GM18858 (cell line): ENCODE data around the gene NFYC.
"Not testable (repeated sequence)": the region's sequence is repeated elsewhere in the genome, so short reads cannot be mapped to it uniquely, and the experiment has no call there.

Experiments used
- ATAC-seq: cut with Tn5 transposase; IDR thresholded peaks from one replicate; pipeline ENCODE4 v1.9.1; 2021; ENCODE audit not compliant: unreplicated experiment

The NFYC gene

DNA sequence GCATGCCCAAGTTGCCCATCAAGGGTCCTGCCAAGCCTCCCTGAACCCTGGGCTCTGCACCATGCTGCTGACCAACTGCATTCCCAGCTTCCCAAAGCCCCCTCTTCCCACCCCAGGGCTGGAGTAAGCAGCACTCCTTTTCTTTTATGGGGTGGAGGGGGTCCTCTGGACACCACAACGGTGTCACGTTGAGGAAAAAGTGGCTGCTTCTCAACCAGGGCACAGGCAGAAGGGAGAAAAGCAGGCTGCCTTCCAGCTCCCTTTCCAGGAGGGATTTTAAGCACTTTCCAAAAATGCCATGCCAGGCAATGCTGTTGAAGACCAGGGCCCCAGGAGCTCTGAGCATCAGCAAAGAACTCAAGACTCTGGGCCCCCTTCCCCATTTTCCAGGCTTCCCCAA, 26.7 kb upstream of the NFYC start:
- no peak for ATAC-seq

DNA sequence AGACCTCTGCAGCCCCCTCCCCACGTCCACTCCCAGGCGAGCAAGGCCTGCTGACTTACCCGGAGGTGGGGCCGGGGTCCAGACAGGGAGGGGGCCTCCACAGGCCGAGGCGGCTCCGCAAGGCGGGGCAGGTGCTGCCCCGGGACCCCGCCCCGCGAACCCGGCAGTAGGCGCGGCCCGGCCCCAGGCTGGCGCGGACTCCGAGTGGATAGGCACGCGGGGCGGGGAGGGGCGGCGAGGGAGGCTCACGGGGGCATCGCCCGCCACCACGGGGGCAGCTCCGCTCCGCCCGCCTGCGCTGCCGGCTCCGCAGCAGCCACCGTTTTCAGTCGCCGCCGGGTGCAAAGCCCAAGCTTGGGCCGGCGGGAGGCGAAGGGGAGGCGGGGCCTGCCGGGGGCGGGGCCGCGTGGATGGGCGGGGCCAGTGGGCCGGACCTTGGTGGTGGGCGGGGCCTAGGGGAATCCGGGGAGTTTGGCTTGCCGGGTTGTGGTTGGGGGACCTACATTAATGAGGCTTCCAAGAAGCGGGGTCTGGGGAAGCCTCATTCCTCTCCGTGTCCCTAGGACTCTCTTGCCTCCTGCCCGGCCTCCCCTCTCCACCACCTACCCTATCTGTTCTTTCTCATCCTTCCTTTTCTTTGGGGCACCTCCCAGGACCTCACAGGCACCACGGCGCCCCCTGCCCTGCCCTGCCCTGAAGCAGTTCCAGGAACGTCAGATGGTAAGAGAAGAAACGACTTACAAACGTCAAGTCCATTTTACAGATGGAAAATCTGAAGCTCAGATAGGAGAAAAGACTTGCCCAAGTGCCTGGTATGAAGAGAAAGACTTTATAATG, 26.0 kb upstream of the NFYC start, which contains the start of gene RIMS3:
Gene RIMS3 (minus strand): TSS at position 348 of the 837 bp plus-strand sequence. CDS start 23,757 bp downstream, outside the sequence.
- no peak for ATAC-seq

DNA sequence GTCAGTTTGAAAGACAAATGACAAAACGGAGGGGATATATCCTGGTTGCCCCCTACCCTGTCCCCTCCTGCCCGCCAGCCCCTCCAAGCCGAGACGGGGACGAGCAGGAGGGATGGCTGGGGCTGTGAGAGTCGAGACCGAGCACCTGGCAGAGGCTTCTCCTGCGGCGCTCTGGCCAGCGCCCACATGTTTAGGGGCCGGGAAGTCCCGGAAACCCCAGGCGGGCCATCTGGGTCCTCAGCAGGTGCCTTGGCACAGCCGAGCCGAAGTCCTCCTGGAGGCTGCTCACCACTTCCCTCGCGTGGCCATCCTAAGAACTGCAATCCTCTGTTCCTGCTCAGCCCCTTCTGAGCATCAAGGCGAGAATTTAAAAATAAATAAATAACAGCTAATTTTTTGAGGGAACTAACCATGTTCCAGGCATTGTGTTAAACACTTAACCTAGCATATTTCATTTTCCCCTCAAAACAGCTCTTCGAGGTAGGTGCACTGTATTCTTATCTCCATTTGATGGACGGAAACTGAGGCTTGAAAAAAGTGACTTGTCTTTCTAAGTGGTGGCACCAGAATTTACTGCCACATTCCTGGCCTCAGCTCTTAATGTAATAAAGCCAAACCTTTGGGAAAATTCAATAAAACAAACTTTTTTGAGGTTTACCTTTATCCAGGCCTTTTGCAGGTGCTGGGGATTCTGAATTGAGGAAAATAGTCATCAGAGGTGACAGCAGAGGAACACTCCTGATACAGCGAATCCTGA, 22.6 kb upstream of the NFYC start:
- peak; percentile 50 for ATAC-seq

DNA sequence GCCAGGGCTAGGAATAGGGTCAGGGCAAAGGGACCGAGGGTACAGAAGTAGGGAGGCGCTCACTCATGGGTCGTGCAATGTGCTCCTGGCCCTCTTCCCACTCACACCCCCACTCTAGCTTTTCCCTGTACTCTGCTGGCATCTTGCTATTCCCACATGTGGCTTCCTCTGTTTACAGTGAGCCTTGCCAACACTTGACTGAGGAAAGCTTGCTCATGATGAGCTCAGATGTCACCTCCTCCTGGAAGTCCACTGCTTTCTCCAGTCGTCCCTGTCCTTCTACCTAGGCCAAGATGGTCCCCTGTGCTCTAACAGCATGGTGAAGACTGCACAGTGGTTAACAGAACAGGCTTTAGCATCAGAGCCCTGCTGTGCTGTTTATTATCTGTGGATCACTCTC, 18.1 kb upstream of the NFYC start:
- no peak for ATAC-seq

DNA sequence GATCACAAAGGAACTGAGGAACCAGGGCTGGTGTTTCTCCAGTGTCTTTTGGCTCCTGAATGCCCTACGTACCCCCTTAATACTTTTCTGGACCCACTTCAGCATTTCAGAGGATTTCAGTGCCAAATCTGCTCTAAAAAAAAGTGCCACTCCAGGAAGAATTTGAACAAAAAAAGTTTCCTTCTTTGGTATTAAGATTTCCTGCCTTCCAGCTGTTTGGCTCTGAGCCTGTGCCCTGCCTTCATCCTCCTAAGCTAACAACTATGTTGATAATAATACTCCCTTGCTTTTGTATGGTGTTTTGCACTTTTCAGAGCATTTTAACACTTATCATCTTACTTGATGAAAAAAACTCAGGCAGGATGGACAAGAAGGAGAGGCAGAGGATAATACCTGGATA, 15.0 kb upstream of the NFYC start:
- no peak for ATAC-seq

DNA sequence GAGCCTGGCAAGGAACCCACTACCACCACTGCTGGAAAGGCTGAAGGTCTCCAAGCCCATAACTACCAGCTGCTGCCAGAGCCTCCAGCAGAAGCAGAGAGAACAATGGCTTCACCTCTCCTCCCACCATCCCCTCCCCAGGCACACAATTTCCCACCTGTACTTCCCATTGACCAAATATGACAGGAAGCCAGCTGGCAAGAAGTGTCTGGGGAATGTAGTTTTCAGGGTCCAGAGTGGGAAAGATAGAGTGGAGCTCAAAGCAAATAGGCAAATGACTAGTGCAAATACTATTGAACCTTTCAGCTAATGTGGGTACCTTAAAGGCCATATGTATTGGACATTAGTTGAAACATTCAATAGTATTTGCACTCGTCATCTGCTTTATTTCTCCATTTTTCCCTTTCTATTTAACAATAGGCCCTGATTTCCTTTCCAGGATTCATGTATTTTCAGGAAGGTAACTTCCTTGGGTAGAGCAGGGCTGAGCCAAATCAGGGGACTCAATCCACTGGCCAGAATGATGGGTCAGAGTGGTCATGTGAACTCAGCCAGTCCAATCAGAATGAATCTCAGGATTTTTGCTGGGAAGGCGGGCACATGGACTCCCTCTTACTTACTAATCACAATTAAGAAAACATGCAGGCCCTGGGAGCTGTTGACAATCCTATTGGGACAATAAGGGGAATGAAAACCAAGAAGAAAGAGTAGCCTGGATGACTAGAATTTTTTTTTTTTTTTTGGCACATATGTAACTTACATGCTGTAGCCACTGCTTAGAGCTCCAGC, 12.1 kb upstream of the NFYC start:
- ATAC-seq, result no peak

DNA sequence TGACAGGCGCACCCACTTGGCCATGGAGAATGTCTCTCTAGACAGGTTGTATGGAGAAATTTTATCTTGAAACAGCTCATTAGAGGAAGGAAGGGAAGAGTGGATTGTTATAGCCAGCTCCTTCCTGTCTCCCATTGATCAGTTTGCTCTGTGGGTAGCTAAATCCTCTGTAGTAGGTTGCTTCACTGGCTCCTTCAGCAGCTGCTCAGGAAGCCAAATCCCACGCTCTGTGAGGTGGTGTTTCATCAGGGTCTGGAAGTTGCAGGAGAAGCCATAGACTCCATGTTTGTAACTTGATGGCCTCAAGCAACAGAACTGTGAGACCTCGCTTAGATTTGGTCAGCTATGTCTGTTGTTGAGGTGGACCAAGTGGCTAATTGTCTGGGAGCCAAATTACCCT, 6.8 kb upstream of the NFYC start:
- ATAC-seq, result no peak

DNA sequence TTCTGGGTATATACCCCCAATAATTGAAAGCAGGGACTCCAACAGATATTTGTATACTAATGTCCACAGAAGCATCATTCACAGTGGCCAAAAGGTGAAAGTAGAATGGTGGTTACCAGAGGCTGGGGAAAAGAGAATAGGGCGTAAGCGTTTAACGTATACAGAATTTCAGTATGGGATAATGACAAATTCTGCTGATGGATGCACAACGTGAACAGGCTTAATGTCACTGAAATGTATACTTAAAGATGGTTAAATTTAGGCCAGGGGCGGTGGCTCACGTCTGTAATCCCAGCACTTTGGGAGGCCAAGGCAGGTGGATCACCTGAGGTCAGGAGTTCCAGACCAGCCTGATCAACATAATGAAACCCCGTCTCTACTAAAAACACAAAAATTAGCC, 4.4 kb upstream of the NFYC start:
- no peak for ATAC-seq

DNA sequence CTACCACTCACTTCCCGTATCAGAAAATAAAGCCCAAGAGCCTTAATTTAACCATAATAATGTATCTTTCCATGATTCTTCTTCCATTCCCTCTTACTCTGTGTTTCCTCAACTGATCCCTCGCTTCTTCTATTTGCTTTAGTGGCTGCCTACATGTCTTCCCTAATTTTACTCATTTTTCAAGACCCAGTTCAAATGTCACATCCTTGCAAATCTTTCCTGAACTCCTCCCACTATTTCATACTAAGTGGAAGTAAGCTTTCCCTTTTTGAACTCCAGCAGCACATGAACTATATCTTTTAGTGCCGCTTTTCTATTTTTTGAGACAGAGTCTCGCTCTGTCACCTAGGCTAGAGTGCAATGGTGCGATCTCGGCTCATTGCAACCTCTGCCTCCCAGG, 3.8 kb upstream of the NFYC start:
- ATAC-seq, result no peak

DNA sequence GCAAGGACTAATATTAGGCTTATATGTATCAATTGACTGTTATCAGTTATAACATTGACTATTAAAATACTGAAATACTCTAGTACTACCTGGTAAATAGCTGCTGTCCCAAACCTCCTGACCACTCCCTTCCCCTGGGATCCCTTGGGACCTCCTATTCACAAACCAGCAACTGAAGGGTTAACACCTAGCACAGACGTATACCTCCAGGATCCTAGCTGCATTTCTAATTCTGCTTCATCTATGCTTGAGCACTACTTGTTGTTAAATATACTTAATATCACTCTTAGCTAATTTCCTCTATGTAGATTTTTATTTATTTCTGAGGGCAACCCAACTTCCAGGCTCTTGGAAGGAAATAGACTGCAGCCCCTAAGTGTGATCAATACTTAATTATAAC, 1.8 kb upstream of the NFYC start:
- no peak for ATAC-seq

DNA sequence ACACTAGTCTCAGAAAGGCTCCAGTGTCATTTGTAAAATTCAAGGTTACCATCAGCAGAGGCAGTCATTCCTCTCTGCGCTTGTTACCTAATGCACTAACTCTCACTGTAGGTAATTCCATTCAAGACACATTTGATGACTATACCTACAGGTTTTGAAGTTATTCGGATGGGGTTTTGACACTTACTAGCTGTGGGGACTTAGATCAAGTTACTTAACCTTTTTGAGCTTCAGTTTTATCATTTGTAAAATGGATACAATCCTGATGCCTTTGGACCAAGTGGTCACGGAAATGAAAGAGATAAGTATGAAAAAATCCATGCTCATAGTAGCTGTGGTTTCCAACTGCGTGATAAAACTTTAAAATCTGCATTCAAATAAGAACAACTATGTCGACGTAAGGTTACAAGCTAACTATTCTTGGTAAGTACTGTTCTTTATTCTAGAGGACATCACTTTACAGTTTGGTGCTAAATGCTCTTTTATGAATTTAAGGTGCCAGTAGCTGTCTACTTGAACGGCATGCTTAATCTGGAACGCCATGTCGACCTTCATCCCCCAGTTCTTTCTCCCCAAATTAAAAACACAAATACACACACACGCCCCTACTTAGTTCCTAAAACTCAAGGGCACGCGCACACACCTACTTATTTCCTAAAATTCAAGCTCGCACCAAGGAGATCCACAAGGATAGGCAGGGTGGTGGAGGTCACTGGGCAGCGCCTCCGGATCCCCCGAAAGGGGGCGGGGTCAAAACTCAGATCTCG, 550 bp upstream of the NFYC start:
- no peak for ATAC-seq

DNA sequence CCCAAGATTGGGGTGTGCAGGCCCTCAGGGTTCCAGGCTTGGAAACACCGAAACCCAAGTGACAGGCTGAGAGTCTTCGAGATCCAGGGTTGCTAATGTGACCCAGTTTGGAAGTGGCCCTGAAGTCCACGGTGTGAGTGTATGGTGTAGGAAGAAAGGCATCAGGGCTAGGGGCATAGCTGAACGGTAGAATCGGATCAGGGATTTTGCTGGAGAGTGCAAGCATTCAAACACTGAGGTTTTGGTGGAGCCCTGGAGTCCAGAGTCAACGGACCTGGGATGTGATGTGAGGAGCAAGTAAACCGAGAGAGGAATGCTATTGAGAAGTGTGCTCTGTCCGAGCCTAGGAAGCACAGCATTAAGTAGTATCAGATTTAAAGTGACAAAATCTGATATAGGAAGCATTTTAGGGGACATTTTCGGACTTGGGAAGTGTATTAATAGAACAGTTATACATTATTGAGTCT, 958 bp downstream of the NFYC start:
- ATAC-seq, result peak; percentile 3

DNA sequence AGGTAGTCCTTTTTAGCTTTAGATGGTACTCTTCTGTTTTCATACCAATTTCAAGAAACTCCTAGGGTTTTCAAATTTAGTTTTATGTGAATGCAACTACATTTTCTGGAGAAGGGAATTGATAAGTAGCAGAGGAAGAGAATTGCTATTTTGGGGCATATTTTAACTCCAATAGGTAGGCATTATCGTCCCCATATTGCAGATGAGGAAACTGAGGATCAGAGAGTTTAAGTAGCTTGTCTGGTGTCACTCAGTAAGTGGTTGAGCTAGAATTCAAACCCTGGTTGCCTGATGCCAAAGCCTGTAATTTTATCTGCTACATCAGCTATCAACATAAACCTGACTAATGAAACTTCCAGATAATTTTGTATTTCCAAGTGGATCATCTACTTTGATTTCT, 1.9 kb downstream of the NFYC start:
- ATAC-seq, result no peak

DNA sequence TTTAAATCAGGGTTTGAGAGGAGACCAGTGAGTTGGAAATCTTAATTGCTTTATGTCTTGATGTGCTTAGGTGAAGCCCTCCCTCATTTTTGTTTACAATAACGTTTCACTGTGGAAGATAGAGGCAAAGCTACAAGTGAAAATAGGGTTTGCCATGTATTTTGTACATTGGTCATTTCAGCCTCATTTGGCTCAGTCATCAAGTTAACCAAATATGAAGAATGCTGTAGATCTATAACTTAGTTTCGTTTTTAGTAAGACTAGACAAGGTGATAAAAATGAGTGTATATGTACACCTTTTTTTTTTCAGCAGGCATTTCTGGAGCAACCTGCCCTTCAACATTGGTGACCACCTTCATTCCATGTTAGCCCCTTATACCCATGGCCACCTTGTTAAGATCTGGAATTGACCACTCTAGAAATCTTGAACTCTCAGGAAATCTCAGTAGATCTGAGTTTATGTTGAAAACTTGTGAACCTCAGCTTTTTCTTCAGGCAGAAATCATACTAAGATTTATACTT, 2.9 kb downstream of the NFYC start:
- no peak for ATAC-seq

DNA sequence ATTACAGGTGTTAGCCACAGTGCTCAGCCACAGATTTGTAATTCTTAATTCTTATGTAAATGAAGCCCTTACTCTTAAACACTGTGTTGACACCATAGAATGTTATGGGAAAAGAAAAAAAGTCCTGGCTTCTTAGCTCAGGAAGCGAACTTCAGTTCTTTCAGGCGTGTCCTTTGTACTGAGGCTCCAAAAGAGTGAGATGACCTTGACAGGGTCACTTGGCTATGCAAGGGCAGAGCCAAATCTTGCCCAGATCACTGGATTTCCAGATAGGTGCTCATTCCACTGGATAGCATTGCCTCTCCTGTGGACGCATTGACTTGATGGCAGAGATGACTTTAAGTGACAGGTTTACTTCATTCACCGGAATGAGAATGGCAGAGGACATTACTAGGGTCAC, 4.8 kb downstream of the NFYC start:
- no peak for ATAC-seq

DNA sequence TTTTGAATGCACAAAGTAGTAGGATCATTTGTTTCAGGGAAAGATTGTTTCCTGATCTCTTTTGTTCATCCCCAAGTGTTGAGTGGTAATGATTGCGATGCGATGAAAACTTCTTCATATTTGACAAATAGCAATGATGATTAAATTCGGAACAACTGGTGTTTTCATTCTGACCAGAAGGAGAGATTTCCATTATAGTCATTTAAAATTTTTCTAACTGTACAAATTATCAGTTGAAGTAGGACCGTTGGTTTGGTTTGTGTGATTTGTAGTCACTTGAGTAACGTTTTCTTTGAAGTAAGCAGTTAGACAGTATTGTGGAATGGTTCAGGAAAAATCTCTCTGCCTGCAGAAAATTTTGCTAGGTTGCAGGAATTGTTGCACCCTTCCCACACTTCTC, 5.9 kb downstream of the NFYC start:
- ATAC-seq, result no peak

DNA sequence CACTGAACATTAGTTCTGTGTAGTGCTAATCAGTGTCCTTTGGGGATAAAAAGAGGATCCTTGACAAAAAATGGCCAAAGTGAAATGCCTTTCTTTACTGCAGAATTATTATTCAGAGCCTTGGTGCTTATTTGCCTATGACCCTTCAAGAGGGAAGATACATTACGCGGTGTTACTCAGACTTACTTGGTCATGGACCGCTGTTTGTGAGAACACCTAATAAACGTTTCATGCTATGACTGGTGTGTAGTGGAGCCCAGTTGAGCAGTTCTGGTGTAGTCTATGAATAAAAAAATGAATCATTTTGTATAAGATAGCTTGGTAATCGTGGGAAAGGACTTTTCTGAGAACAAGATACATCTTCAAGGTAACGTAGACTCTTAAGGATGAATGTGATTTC, 8.3 kb downstream of the NFYC start:
- peak; percentile 71 for ATAC-seq

DNA sequence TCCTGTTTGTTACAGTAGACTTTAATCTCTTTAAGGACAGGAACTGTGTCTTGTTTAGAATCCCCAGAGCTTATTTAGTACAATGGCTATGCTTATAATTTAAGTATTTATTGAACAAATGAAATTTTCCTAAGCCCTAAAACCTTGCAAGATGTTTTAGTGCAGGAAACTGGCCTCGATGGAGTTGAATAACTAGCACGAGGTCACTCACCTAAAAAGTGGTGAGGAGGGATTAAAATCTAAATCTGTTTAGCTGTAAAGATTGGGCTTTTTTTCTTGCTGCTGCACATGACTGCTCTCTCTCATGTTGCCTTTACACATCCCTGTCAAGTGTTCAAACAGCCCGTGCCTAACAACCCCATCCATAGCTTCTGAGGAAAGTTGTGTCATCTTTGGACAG, 10.2 kb downstream of the NFYC start:
- ATAC-seq, result no peak

DNA sequence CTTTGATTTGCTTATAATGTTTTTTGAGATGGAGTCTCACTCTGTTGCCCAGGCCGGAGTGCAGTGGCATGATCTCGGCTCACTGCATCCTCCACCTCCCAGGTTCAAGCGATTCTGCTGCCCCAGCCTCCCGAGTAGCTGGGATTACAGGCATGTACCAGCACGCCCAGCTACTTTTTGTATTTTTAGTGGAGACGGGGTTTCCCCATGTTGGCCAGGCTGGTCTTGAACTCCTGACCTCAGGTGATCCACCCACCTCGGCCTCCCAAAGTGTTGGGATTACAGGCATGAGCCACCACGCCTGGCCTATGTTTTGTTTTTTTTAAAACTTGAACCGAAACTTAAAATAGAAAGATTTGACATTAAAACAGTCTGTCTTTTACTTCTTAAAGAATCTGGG, 11.3 kb downstream of the NFYC start:
- not testable (repeated sequence) for ATAC-seq

DNA sequence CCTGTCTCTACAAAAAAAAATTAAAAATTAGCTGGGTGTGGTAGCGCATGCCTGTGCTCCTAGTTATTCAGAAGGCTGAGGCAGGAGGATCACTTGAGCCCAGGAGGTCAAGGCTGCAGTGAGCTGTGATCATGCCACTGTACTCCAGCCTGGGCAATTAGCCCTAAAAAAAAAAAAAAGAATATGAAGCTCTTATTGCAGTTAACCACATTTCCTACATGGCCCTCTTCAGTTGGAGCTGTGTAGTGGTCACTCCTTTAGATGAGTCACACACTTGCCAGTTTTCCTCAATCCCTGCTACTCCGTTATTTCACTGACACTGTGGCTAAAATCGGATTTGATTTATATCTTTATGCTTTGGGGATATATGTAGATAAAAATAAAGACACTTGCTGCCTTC, 11.8 kb downstream of the NFYC start:
- ATAC-seq, result no peak
